ENCODE measurements around the gene STARD13. TPM values are rescaled to one million over a fixed set of nuclear protein-coding genes. Genes with fewer than 3 reads are reported as not detected.
"Not testable (repeated sequence)": the region's sequence is repeated elsewhere in the genome, so short reads cannot be mapped to it uniquely, and the experiment has no call there.

The STARD13 gene
- total RNA-seq, 2 donors from 2014 or later, result 0.50 to 1.4 TPM

GRCh38 chr13:33184530-33184929 is 101.0 kb downstream of the STARD13 start:
- ATAC-seq (replicated peaks in 1 of 2) (no peak), DNase-seq (no peak)
- Mint-ChIP-seq H3K4me3 (no peak overlapping the region), H3K36me3 (ENCODE audit: insufficient read depth in 2 of 2) (no peaks in the 10 kb centered on the region), H3K27me3 (ENCODE audit: low read depth) (peaks cover 30% of the 10 kb centered on the region), H3K4me1 (ENCODE audit: low read depth) (peaks cover 14% of the 10 kb centered on the region), H3K9me3 (no peaks in the 10 kb centered on the region), H3K27ac (no peak overlapping the region)

DNA sequence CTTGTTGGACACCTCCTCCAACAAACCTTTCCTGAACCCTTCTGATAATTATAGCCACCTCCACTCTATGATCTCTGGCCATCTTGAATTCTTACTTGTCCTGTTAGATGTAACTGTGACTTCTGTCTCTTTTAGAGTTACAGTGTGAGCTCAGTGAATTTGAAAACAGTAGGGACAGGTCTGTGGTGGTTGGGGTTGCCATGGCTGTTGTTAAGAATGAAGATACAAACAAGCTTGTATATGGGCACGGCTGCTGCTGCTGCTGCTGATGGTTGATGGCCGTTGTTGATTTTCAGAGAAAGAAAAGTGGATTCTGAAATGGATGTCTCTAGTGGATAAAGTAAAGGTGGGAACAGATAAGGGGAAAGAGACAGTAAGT is 101.5 kb downstream of the STARD13 start:
- H3K27ac Mint-ChIP-seq, result no peak overlapping the region

GRCh38 chr13:33183431-33184111 is 102.0 kb downstream of the STARD13 start:
- Mint-ChIP-seq H3K27me3 (ENCODE audit: low read depth) (peaks cover 33% of the 10 kb centered on the region), H3K36me3 (ENCODE audit: insufficient read depth in 2 of 2) (no peaks in the 10 kb centered on the region), H3K4me1 (ENCODE audit: low read depth) (peaks cover 14% of the 10 kb centered on the region), H3K9me3 (no peaks in the 10 kb centered on the region), H3K4me3 (no peak overlapping the region), H3K27ac (no peak overlapping the region)
- DNase-seq (no peak), ATAC-seq (replicated peaks in 1 of 2) (no peak)

More for the DNA sequence above, 101.5 kb downstream of the STARD13 start:
- DNase-seq (no peak), ATAC-seq (replicated peaks in 1 of 2) (no peak)
- Mint-ChIP-seq H3K4me1 (ENCODE audit: low read depth) (peaks cover 14% of the 10 kb centered on the region), H3K36me3 (ENCODE audit: insufficient read depth in 2 of 2) (no peaks in the 10 kb centered on the region), H3K9me3 (no peaks in the 10 kb centered on the region), H3K27me3 (ENCODE audit: low read depth) (peaks cover 33% of the 10 kb centered on the region), H3K4me3 (no peak overlapping the region)

- H3K4me3 Mint-ChIP-seq, result no peak overlapping the region
- no peaks in the 10 kb centered on the region for H3K36me3 Mint-ChIP-seq (ENCODE audit: insufficient read depth in 2 of 2)
- ATAC-seq (replicated peaks in 1 of 2) (no peak), DNase-seq (no peak)
- peaks cover 33% of the 10 kb centered on the region for H3K27me3 Mint-ChIP-seq (ENCODE audit: low read depth)
- H3K9me3 Mint-ChIP-seq, result no peaks in the 10 kb centered on the region
- H3K27ac Mint-ChIP-seq, result no peak overlapping the region
- H3K4me1 Mint-ChIP-seq (ENCODE audit: low read depth), result peaks cover 7% of the 10 kb centered on the region
Observed at GRCh38 chr13:33182729-33183128, 102.8 kb downstream of the STARD13 start.

DNA sequence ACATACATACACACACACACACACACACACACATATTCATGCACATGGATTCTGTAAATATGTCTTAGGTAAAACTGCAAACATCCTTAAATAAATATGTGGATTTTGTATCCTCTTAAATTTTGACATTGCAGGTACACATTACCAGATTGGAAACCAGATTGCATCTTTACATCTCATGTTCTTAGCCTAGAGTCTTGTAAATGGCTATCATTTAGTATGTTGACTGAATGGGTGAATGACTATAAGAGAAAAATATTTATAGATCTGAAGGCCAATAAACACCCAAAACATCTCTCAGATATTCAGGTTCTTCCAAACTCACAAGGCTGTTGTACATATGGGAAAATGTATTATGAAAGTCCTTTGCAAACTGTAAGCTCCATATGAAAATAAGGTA is 104.3 kb downstream of the STARD13 start:
- ATAC-seq (replicated peaks in 1 of 2), result no peak

GRCh38 chr13:33180122-33180804 is 105.3 kb downstream of the STARD13 start:
- Mint-ChIP-seq H3K4me1 (ENCODE audit: low read depth) (no peaks in the 10 kb centered on the region), H3K4me3 (no peak overlapping the region), H3K27me3 (ENCODE audit: low read depth) (peaks cover 28% of the 10 kb centered on the region), H3K36me3 (ENCODE audit: insufficient read depth in 2 of 2) (no peaks in the 10 kb centered on the region), H3K9me3 (no peaks in the 10 kb centered on the region), H3K27ac (no peak overlapping the region)
- DNase-seq (no peak), ATAC-seq (replicated peaks in 1 of 2) (no peak)

More for the DNA sequence above, 104.3 kb downstream of the STARD13 start:
- no peak for DNase-seq
- H3K36me3 Mint-ChIP-seq (ENCODE audit: insufficient read depth in 2 of 2), result no peaks in the 10 kb centered on the region
- no peak overlapping the region for H3K4me3 Mint-ChIP-seq
- no peaks in the 10 kb centered on the region for H3K4me1 Mint-ChIP-seq (ENCODE audit: low read depth)
- H3K9me3 Mint-ChIP-seq, result no peaks in the 10 kb centered on the region
- no peak overlapping the region for H3K27ac Mint-ChIP-seq
- peaks cover 33% of the 10 kb centered on the region for H3K27me3 Mint-ChIP-seq (ENCODE audit: low read depth)

GRCh38 chr13:33179463-33179862 is 106.1 kb downstream of the STARD13 start:
- no peak for DNase-seq
- Mint-ChIP-seq H3K27me3 (ENCODE audit: low read depth) (peaks cover 35% of the 10 kb centered on the region), H3K4me3 (no peak overlapping the region), H3K4me1 (ENCODE audit: low read depth) (no peaks in the 10 kb centered on the region), H3K9me3 (no peaks in the 10 kb centered on the region), H3K36me3 (ENCODE audit: insufficient read depth in 2 of 2) (no peaks in the 10 kb centered on the region), H3K27ac (no peak overlapping the region)
- no peak for ATAC-seq (replicated peaks in 1 of 2)

DNA sequence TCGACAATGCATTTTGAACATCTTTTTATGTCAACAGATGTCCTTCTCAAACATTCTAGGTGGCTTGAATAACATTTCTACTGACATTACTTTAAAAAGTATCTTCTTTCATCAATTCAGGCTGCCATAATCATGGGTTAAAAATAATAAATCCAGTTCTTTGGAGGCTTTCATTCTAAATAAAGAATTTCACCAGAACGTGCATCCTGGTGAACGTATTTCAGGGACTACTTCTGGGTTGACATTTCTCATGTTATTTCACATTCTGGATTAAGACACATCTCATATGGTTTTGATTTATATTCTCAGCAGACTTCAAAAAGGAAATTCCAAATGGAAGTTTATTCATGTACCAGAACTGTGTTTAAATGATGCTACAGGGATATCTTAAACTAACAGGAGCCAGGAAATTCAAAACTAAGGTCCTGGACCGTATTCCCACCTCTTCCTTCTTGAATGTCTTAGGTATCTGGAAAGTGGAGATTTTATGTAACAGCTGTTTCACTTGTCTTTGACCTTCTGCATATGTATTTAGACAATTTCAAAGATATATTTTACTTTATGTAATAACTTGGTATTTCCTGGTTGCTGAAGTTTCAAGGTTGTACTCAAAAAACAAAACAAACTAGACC is 107.2 kb downstream of the STARD13 start:
- DNase-seq (no peak), ATAC-seq (replicated peaks in 1 of 2) (no peak)
- no peak overlapping the region for H3K27ac Mint-ChIP-seq
- no peaks in the 10 kb centered on the region for H3K4me1 Mint-ChIP-seq (ENCODE audit: low read depth)
- H3K4me3 Mint-ChIP-seq, result no peak overlapping the region
- no peaks in the 10 kb centered on the region for H3K9me3 Mint-ChIP-seq
- no peaks in the 10 kb centered on the region for H3K36me3 Mint-ChIP-seq (ENCODE audit: insufficient read depth in 2 of 2)
- H3K27me3 Mint-ChIP-seq (ENCODE audit: low read depth), result peaks cover 34% of the 10 kb centered on the region

DNA sequence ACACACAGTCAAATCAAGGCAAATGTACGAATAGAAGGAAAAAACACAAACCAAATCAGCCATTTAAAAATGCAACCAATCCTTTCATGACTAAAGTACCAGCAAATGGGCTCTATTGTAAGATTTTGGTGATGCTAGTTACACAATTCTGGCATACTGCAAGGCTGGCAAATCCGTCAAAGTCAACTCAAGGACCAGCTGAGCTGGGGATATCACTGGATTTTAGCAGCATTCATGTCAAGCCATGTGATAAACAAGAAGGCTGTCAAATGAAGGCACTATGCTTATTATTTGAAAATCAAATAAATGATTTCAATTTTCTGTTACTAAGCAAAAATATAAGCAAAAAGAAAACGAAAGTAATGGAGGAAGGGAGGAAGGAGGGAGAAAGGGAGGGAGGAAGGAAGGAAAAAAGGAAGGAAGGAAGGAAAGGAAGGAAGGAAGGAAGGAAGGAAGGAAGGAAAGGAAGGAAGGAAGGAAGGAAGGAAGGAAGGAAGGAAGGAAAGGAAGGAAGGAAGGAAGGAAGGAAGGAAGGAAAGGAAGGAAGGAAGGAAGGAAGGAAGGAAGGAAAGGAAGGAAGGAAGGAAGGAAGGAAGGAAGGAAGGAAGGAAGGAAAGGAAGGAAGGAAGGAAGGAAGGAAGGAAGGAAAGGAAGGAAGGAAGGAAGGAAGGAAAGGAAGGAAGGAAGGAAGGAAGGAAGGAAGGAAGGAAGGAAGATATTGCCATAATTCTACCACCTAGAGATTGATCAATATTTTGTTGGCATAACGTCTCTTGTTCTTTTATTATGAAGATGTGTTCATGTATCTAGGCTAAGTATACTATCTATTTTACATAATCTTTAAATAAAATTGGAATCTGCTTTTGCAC is 108.0 kb downstream of the STARD13 start:
- not testable (repeated sequence) for ATAC-seq (replicated peaks in 1 of 2); H3K27ac Mint-ChIP-seq; H3K4me1 Mint-ChIP-seq (ENCODE audit: low read depth); DNase-seq; H3K9me3 Mint-ChIP-seq; H3K4me3 Mint-ChIP-seq; H3K36me3 Mint-ChIP-seq (ENCODE audit: insufficient read depth in 2 of 2)
- H3K27me3 Mint-ChIP-seq (ENCODE audit: low read depth), result peaks cover 28% of the 10 kb centered on the region

GRCh38 chr13:33176526-33176925 is 109.0 kb downstream of the STARD13 start:
- H3K4me3 Mint-ChIP-seq, result no peak overlapping the region
- H3K36me3 Mint-ChIP-seq (ENCODE audit: insufficient read depth in 2 of 2), result no peaks in the 10 kb centered on the region
- ATAC-seq (replicated peaks in 1 of 2) (no peak), DNase-seq (no peak)
- H3K9me3 Mint-ChIP-seq, result no peaks in the 10 kb centered on the region
- H3K27me3 Mint-ChIP-seq (ENCODE audit: low read depth), result peaks cover 29% of the 10 kb centered on the region
- H3K4me1 Mint-ChIP-seq (ENCODE audit: low read depth), result no peaks in the 10 kb centered on the region
- H3K27ac Mint-ChIP-seq, result no peak overlapping the region

GRCh38 chr13:33175991-33176390 is 109.6 kb downstream of the STARD13 start:
- H3K27ac Mint-ChIP-seq, result no peak overlapping the region
- ATAC-seq (replicated peaks in 1 of 2), result no peak

DNA sequence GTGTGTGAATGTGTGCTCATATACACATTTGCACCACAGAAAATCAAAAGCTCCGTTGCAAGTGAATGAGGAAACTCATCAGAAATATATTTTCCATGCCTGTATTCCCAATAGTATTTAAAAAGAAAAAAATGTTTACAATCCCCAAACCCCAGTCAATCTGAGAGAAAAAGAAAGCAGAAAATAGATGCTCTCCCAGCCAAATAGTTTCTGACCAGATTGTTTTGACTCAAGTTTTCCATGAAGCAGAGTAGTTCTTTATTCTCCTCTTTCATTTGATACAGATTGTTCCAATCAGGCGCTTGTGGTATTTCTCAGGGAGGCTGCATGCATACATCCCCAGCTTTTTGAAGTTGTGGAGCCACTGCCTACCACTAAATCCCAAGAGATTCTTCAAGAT is 110.6 kb downstream of the STARD13 start:
- Mint-ChIP-seq H3K4me3 (no peak overlapping the region), H3K27me3 (ENCODE audit: low read depth) (peaks cover 39% of the 10 kb centered on the region), H3K36me3 (ENCODE audit: insufficient read depth in 2 of 2) (no peaks in the 10 kb centered on the region), H3K9me3 (no peaks in the 10 kb centered on the region), H3K27ac (no peak overlapping the region), H3K4me1 (ENCODE audit: low read depth) (no peaks in the 10 kb centered on the region)
- DNase-seq (no peak), ATAC-seq (replicated peaks in 1 of 2) (no peak)

More at GRCh38 chr13:33175991-33176390, 109.6 kb downstream of the STARD13 start:
- H3K9me3 Mint-ChIP-seq, result no peaks in the 10 kb centered on the region
- no peaks in the 10 kb centered on the region for H3K4me1 Mint-ChIP-seq (ENCODE audit: low read depth)
- DNase-seq, result no peak
- no peaks in the 10 kb centered on the region for H3K36me3 Mint-ChIP-seq (ENCODE audit: insufficient read depth in 2 of 2)
- H3K4me3 Mint-ChIP-seq, result no peak overlapping the region
- H3K27me3 Mint-ChIP-seq (ENCODE audit: low read depth), result peaks cover 34% of the 10 kb centered on the region

DNA sequence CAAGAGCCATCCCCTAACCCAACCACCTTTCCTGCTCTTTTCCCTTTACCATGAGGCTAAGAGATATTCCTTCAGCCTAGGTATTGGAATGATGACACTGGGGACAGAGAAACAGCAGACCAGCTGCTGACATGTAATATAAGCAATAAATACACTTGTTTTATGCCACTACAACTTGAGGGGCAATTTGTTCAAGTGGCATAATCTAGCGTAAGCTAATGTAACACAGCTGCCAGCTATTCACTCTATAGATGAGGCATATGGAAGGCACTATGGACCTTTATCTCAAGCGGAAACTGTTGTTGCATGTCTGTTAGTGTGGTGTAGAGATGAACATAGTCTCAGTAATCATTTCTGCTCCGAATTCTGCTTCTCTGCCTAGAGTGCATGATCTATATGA is 111.1 kb downstream of the STARD13 start:
- H3K27ac Mint-ChIP-seq, result no peak overlapping the region

More for the DNA sequence above, 111.1 kb downstream of the STARD13 start:
- no peak overlapping the region for H3K4me3 Mint-ChIP-seq
- H3K27me3 Mint-ChIP-seq (ENCODE audit: low read depth), result peaks cover 38% of the 10 kb centered on the region
- no peaks in the 10 kb centered on the region for H3K36me3 Mint-ChIP-seq (ENCODE audit: insufficient read depth in 2 of 2)
- no peak for DNase-seq
- no peak for ATAC-seq (replicated peaks in 1 of 2)
- no peaks in the 10 kb centered on the region for H3K4me1 Mint-ChIP-seq (ENCODE audit: low read depth)
- H3K9me3 Mint-ChIP-seq, result no peaks in the 10 kb centered on the region

Data from activated T-cell treated with anti-CD3 and anti-CD28 coated beads, Interleukin-2, amount 50 U/mL, for 72 hours (primary cell).